GM12878 (cell line): ENCODE results near the gene UBR2.

Experiments
- CREM ChIP-seq: IDR thresholded peaks from 2 replicates; pipeline ENCODE4 v1.6.1; 2014; ENCODE audit warnings: antibody characterized with exemption, low read depth
- ETV6 ChIP-seq, 2 experiments: fragments of 450-650 bp in 1 of 2; IDR thresholded peaks in 1 of 2; conservative IDR thresholded peaks in 1 of 2; 2 replicates each; pipeline ENCODE4 v1.6.1; 2014; ENCODE audit warnings: antibody characterized with exemption in 1 of 2, borderline replicate concordance in 1 of 2, low read depth in 1 of 2, mild to moderate bottlenecking in 1 of 2, moderate library complexity in 1 of 2
- EZH2 ChIP-seq: IDR thresholded peaks from 2 replicates; pipeline ENCODE4 v1.6.1; 2012; ENCODE audit warnings: low read depth, mild to moderate bottlenecking, control low read depth, inconsistent platforms, low read length, borderline replicate concordance; ENCODE audit not compliant: control insufficient read depth
- GABPA ChIP-seq: IDR thresholded peaks from 2 replicates; pipeline ENCODE4 v1.6.1; 2014; ENCODE audit warnings: antibody characterized with exemption, low read depth, mild to moderate bottlenecking, inconsistent platforms
- JUNB ChIP-seq: IDR thresholded peaks from 2 replicates; pipeline ENCODE4 v1.6.1; 2016; ENCODE audit warnings: antibody characterized with exemption, mild to moderate bottlenecking
- POLR2A ChIP-seq: IDR thresholded peaks from 2 replicates; pipeline ENCODE4 v1.6.1; 2011; ENCODE audit warnings: low read depth, mild to moderate bottlenecking, low read length
- RAD21 ChIP-seq: IDR thresholded peaks from 2 replicates; pipeline ENCODE4 v1.6.1; 2011; ENCODE audit warnings: mild to moderate bottlenecking, low read depth, low read length, moderate library complexity; ENCODE audit not compliant: insufficient read depth
- TAF1 ChIP-seq: IDR thresholded peaks from 2 replicates; pipeline ENCODE4 v1.6.1; 2011; ENCODE audit warnings: mild to moderate bottlenecking, low read depth, low read length, borderline replicate concordance
- TCF12 ChIP-seq: IDR thresholded peaks from 2 replicates; pipeline ENCODE4 v1.6.1; 2011; ENCODE audit warnings: low read depth, mild to moderate bottlenecking, low read length
- TCF7 ChIP-seq: IDR thresholded peaks from 2 replicates; pipeline ENCODE4 v1.6.1; 2014; ENCODE audit warnings: antibody characterized with exemption, borderline replicate concordance
- YY1 ChIP-seq: IDR thresholded peaks from 2 replicates; pipeline ENCODE4 v1.6.1; 2011; ENCODE audit warnings: low read depth, mild to moderate bottlenecking, low read length
- TF ChIP-seq, protein P1 (sequence below), 3 experiments: IDR thresholded peaks in 2 of 3; conservative IDR thresholded peaks in 1 of 3; 2 replicates each; pipeline ENCODE4 v1.5.1; 2011; ENCODE audit warnings: low read depth in 3 of 3, low read length in 3 of 3, mild to moderate bottlenecking in 3 of 3, control low read depth in 2 of 3, moderate library complexity in 2 of 3, inconsistent platforms in 1 of 3, mixed read lengths in 1 of 3; ENCODE audit not compliant: control insufficient read depth in 2 of 3, insufficient read depth in 1 of 3; ENCODE audit errors: extremely low read depth in 1 of 3
- TF ChIP-seq, protein P2 (sequence below): IDR thresholded peaks from 2 replicates; pipeline ENCODE4 v1.6.1; 2011; ENCODE audit warnings: borderline replicate concordance, low read depth, mild to moderate bottlenecking, moderate library complexity, mixed read lengths, low read length; ENCODE audit not compliant: insufficient read depth; ENCODE audit errors: extremely low read length

DNA sequence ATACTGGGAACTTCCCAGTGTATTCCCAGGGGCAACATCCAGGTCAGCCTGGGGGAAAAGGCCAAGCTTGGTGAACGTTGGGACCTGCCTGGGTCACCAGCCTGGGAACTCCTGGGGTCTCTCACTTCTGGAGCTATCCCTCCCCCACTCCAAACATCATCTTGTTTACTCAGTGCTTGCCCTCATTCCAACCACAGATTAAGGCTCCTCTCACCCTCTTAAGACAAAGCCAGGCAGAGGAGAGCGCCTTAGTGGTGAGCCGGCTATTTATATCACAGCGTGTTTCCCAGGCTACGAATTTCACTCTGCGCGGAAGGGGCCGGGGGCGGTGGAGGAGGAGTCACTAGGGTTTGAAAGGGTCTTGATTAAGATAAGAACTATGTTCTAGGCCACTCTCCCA is 146.5 kb downstream of the UBR2 start:
- TF ChIP-seq RAD21 (no peak), CREM (no peak), POLR2A (no peak), JUNB (no peak), ETV6 (conservative IDR thresholded peaks at IDR 0.05 in 1 of 2, IDR thresholded peaks at IDR 0.05 in 1 of 2; ENCODE audit: borderline replicate concordance in 1 of 2, low read depth in 1 of 2) (no peak), EZH2 (no peak), YY1 (no peak), TAF1 (no peak), TCF12 (no peak), GABPA (no peak), TCF7 (no peak)
- TF ChIP-seq, protein P1, sequence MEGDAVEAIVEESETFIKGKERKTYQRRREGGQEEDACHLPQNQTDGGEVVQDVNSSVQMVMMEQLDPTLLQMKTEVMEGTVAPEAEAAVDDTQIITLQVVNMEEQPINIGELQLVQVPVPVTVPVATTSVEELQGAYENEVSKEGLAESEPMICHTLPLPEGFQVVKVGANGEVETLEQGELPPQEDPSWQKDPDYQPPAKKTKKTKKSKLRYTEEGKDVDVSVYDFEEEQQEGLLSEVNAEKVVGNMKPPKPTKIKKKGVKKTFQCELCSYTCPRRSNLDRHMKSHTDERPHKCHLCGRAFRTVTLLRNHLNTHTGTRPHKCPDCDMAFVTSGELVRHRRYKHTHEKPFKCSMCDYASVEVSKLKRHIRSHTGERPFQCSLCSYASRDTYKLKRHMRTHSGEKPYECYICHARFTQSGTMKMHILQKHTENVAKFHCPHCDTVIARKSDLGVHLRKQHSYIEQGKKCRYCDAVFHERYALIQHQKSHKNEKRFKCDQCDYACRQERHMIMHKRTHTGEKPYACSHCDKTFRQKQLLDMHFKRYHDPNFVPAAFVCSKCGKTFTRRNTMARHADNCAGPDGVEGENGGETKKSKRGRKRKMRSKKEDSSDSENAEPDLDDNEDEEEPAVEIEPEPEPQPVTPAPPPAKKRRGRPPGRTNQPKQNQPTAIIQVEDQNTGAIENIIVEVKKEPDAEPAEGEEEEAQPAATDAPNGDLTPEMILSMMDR (IDR thresholded peaks at IDR 0.05 in 2 of 3, conservative IDR thresholded peaks at IDR 0.05 in 1 of 3; ENCODE audit: control insufficient read depth in 2 of 3, extremely low read depth in 1 of 3, insufficient read depth in 1 of 3, low read depth in 3 of 3, low read length in 3 of 3): no peak
- TF ChIP-seq, protein P2, sequence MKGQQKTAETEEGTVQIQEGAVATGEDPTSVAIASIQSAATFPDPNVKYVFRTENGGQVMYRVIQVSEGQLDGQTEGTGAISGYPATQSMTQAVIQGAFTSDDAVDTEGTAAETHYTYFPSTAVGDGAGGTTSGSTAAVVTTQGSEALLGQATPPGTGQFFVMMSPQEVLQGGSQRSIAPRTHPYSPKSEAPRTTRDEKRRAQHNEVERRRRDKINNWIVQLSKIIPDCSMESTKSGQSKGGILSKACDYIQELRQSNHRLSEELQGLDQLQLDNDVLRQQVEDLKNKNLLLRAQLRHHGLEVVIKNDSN: no peak
